ENCODE results near the gene CPT1B. TPM values are rescaled to one million over a fixed set of nuclear protein-coding genes. Genes with fewer than 3 reads are reported as not detected.

CPT1B gene
- total and polyA plus RNA-seq, 2 of the 8 experiments (the other 6 are each of a cell fraction or from before 2014, with no cell fraction given), result 34.2 to 36.2 TPM

DNA sequence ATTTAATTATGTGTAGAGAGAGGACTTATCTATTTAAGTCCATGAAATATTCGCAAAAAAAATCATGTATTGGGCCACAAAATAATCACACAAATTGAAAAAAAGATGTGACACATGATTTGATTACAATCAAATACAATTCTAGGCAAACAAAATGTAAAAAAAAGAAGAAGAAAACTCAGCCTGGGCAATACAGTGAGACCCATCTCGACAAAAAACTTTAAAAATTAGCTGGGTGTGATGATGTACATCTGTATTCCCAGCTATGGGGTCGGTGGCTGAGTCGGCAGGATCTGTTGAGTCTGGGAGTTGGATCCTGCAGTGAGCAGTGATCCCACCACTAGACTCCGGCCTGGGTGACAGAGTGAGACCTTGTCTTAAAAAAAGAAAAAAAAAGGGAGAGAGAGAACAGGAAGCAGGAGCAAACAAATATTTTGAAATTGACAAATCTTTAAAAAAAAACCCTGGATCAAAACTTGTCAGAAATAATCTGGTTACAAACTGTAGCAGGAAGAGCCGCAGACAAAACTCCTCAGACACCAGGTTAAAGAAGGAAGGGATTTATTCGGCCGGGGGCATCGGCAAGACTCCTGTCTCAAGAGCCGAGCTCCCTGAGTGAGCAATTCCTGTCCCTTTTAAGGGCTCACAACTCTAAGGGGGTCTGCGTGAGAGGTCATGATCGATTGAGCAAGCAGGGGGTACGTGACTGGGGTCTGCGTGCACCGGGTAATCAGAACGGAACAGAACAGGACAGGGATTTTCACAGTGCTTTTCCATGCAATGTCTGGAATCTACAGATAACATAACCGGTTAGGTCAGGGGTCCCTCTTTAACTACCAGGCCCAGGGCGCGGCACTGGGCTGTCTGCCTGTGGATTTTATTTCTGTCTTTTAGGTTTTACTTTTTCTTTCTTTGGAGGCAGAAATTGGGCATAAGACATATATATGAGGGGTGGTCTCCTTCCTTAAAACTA lies 45.1 kb downstream of the CPT1B start:
- no peak overlapping the region for H4K91ac ChIP-seq (replicated peaks; ENCODE audit: insufficient read length, low read length)
- H3K4me2 ChIP-seq (ENCODE audit: insufficient read depth in 1 of 2, low read depth in 2 of 2, low read length in 2 of 2), result peak overlapping the region; percentile 51 to 92; a peak in 1 of 4 replicates
- WGBS, 2 experiments (ENCODE audit: extremely low coverage in 1 of 2, insufficient coverage in 1 of 2, insufficient read length in 1 of 2, insufficient replicate concordance in 2 of 2, low coverage in 1 of 2, low lambda C conversion rate in 2 of 2, missing lambda C conversion rate in 1 of 2), result 92% methylated on average over 19 of the region's 19 CpGs; no CpG with 5 or more reads in 1 of the 2 experiments
- H3K23me2 ChIP-seq (ENCODE audit: low read depth, low read length), result peaks cover 18% of the 10 kb centered on the region; the same call in 1 of the 2 replicates
- H3K27ac ChIP-seq (ENCODE audit: low read depth, low read length), result no peak overlapping the region
- no peak overlapping the region for H2BK15ac ChIP-seq (ENCODE audit: low read length)
- no peaks in the 10 kb centered on the region for H3K79me2 ChIP-seq (ENCODE audit: control insufficient read depth in 1 of 2, insufficient read depth in 2 of 2, low read length in 2 of 2)
- H3K4me3 ChIP-seq (ENCODE audit: extremely low read depth in 1 of 4, insufficient read depth in 2 of 4, low read depth in 3 of 4, low read length in 4 of 4), result peak overlapping the region in 1 of 4 experiments; percentile 68; a peak in 2 of 8 replicates
- no peak overlapping the region for H4K8ac ChIP-seq (ENCODE audit: extremely low read depth, insufficient read depth, low read length)
- H3K23ac ChIP-seq (ENCODE audit: insufficient read length), result no peak overlapping the region
- H3K56ac ChIP-seq (replicated peaks; ENCODE audit: insufficient read length, low read depth, low read length), result no peak overlapping the region
- no peaks in the 10 kb centered on the region for H3K9me3 ChIP-seq (ENCODE audit: insufficient read depth in 2 of 2, low read depth in 1 of 2, low read length in 1 of 2)
- ChIA-PET CTCF (ENCODE audit: partially characterized antibody) (interaction anchor here (1.0 kb wide), 1 partner anchor 88 kb away, joined by 4 read pairs; no protein-coding TSS in a partner anchor), POLR2A (ENCODE audit: partially characterized antibody) (interaction anchor here (0.7 kb wide), 1 partner anchor 49 kb away, joined by 5 read pairs; no protein-coding TSS in a partner anchor)
- no peak overlapping the region for H2BK120ac ChIP-seq (replicated peaks; ENCODE audit: low read depth, low read length)
- H3K27me3 ChIP-seq (replicated peaks in 1 of 4; ENCODE audit: control insufficient read depth in 3 of 4, extremely low read depth in 1 of 4, insufficient read depth in 3 of 4, low read length in 3 of 4), result peaks cover 41 to 55% (median 52%) of the 10 kb centered on the region in 4 experiments
- no peaks in the 10 kb centered on the region for H3K79me1 ChIP-seq (ENCODE audit: low read depth, low read length)
- no peak overlapping the region for H2AFZ ChIP-seq (ENCODE audit: low read length)
- no peak overlapping the region for H3K4ac ChIP-seq (replicated peaks; ENCODE audit: insufficient read length, low read depth, low read length)
- H2BK20ac ChIP-seq (ENCODE audit: low read length), result no peak overlapping the region
- FAIRE-seq (no peak), DNase-seq (ENCODE audit: low read depth in 1 of 2, low spot score in 2 of 2) (no peak)
- H2BK5ac ChIP-seq (ENCODE audit: low read depth, low read length), result no peak overlapping the region
- no peak overlapping the region for H3K18ac ChIP-seq (ENCODE audit: extremely low read depth, low read length)
- H3K4me1 ChIP-seq (replicated peaks in 1 of 4; ENCODE audit: control insufficient read depth in 3 of 4, insufficient read depth in 4 of 4, low read length in 3 of 4), result peaks cover 0 to 14% (median 5%) of the 10 kb centered on the region in 4 experiments; a peak in 5 of 7 replicates
- H3K14ac ChIP-seq (ENCODE audit: insufficient read length), result no peak overlapping the region
- peaks cover 1 to 10% of the 10 kb centered on the region in 2 experiments for H4K20me1 ChIP-seq (replicated peaks in 1 of 2; ENCODE audit: control insufficient read depth in 1 of 2, insufficient read depth in 2 of 2, low read length in 2 of 2)
- H4K5ac ChIP-seq (ENCODE audit: insufficient read length, low read depth, low read length), result no peak overlapping the region
- H2AK5ac ChIP-seq (ENCODE audit: low read depth, low read length), result no peak overlapping the region
- H3K36me3 ChIP-seq (ENCODE audit: control insufficient read depth in 2 of 4, insufficient read depth in 4 of 4, low read length in 3 of 4), result no peaks in the 10 kb centered on the region
- H2BK12ac ChIP-seq (ENCODE audit: low read depth, low read length), result no peak overlapping the region
- TF ChIP-seq RAD21 (IDR thresholded peaks at IDR 0.05 in 1 of 2, conservative IDR thresholded peaks at IDR 0.05 in 1 of 2; ENCODE audit: low read depth in 2 of 2, low read length in 2 of 2), result no peak
- TF ChIP-seq KDM1A (IDR thresholded peaks at IDR 0.05; ENCODE audit: borderline replicate concordance, low read length), result no peak
- TF ChIP-seq EP300 (IDR thresholded peaks at IDR 0.05; ENCODE audit: borderline replicate concordance in 1 of 2, low read depth in 2 of 2, low read length in 2 of 2), result no peak
- no peak overlapping the region for H3K9ac ChIP-seq (replicated peaks in 1 of 4; ENCODE audit: extremely low read depth in 1 of 4, low read depth in 3 of 4, low read length in 3 of 4)
